ENCODE data around the gene AKT2.
"Not testable (repeated sequence)": the region's sequence is repeated elsewhere in the genome, so short reads cannot be mapped to it uniquely, and the experiment has no call there.

The AKT2 gene

DNA sequence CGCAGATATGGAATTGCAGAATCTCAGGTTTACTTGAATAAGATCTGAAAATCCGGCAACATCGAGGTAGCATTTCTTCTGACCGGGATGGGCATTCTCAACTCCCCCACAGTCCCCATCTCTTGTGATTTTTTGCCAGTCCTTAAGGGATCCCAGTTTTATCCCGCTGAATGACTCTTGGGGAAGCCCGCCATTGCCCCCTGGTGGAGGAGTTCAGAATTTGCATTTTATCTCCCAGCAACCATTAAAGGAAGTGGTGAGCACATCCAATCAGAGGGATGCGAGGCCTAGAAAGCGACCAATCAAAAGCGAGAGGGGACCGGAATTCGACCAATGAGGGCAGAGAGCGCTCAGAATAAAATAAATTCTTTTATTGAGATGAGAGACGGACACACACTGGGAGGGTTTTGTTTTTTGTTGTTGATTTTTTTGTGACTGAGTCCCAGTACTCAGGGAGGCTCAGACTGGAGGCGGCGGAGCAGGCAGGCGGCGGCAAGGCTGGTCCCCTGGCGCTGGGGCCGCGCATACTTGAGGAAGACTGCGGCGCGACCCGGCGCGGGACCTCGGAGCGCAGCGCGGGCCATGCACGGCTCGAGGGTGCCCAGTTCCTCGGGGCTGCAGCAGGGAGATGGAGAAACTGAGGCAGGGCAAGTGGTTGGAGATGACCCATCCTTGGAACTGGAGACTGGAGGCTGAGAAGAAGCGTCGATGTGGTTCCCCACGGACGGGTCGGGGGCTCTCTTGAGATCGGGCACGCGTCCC is 63.1 kb downstream of the AKT2 start:
- peak; percentile 27 to 57 for DNase-seq (ENCODE audit: low read depth in 1 of 2, low spot score in 1 of 2)

DNA sequence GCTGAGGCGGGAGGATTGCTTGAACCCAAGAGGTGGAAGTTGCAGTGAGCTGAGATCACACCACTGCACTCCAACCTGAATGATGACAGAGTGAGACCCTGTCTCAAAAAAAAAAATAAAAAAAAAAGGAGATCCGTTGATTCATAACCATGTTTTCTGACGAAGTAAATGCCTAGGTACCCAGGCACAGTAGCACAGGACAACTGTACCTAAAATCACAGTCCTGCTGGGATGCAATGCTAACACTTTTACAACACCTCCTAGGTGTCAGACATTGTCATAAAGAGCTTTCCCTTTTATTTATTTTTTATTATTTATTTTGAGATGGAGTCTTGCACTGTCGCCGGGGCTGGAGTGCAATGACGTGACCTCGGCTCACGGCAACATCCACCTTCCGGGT is 64.5 kb downstream of the AKT2 start:
- DNase-seq (ENCODE audit: low read depth in 1 of 2, low spot score in 1 of 2) = no peak

DNA sequence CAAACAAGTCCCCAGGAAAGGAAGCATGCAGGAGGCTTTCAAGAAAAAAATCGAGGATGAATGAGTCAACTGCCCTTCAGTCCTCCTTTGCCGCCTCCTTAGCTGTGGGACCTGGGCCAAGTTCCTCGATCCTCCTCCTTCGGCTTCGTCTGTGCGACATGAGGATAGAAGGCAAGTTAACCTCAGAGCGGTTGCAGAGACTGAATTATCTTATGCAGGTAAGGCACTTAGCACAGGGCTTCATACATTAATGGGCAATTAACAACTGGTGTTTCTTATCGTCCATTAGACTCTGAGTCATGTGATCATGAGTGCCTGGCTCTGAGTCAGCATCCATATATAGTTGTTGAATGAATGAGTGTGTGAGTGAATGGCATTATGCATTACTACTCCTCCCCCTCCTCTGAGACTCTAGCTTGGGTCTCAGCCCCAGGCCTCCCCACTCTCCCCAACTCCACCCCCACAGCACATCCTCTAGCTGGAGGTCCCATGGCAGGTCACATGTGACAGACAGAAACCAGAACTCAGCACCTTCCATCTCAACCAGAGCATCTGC is 65.3 kb downstream of the AKT2 start:
- no peak for DNase-seq (ENCODE audit: low read depth in 1 of 2, low spot score in 1 of 2)

DNA sequence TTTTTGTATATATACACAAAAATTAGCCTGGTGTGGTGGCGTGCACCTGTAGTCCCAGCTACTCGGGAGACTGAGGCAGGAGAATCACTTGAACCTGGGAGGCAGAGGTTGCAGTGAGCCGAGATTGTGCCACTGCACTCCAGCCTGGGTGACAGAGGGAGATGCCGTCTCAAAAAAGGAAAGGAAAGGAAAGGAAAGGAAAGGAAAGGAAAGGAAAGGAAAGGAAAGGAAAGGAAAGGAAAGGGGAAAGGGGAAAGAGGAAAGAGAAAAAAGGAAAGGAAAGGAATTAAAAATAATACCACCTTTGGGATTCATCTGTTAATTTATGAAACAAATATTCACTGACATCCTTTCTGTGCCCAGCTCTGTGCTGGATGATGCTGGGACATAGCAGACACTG is 66.1 kb downstream of the AKT2 start:
- not testable (repeated sequence) for DNase-seq (ENCODE audit: low read depth in 1 of 2, low spot score in 1 of 2)

DNA sequence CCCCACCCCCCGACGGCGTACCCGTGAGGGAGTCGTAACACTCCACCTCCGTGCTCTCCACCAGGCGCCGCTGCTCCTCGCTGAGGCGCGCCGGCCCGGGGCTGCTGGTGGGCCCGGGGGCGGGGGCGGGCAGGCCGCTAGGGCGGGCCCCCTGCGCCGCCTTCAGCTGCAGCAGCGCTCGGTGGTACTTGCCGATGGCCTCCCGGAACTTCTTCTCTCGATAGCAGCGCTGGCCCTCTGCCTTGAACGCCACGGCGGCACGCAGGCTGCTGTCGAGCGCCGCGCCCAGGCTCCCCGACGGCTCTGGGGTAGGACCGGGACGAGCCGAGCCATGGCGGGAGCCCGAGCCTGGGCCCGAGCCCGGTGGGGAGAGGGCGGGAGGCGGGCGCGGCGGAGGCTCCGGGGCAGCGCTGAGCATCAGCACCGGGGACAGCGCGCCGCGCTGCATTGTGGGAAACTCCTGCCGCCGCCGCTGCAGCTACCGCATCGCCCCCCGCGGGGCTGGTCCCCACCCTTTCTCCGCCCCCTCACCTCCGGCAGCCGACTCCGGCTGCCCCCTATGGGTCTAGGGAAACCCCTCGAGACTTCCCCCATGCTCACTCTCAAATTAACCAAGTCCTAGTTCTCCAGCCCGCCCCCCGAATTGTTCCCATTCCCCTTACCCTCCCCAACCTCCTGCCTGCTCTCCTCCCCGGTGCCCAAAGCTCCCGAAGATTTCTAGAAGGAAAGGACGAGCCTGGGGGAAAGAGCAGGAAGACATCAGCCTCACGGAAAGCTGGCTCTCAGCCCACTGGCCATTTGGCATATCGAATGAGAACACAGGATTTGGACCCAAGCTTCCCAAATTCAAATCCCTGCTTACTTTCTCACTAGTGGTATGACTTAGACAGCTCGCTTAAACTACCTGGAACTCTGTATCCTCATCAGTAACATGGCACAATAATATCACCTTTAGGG is 66.9 kb downstream of the AKT2 start, which contains the start of gene TTC9B:
TSS of gene TTC9B (minus strand) at position 451 of the 957 bp plus-strand sequence. CDS start at position 448, 3 bp downstream.
- peak in 1 of 2 donors; percentile 17 for DNase-seq (ENCODE audit: low read depth in 1 of 2, low spot score in 1 of 2)

DNA sequence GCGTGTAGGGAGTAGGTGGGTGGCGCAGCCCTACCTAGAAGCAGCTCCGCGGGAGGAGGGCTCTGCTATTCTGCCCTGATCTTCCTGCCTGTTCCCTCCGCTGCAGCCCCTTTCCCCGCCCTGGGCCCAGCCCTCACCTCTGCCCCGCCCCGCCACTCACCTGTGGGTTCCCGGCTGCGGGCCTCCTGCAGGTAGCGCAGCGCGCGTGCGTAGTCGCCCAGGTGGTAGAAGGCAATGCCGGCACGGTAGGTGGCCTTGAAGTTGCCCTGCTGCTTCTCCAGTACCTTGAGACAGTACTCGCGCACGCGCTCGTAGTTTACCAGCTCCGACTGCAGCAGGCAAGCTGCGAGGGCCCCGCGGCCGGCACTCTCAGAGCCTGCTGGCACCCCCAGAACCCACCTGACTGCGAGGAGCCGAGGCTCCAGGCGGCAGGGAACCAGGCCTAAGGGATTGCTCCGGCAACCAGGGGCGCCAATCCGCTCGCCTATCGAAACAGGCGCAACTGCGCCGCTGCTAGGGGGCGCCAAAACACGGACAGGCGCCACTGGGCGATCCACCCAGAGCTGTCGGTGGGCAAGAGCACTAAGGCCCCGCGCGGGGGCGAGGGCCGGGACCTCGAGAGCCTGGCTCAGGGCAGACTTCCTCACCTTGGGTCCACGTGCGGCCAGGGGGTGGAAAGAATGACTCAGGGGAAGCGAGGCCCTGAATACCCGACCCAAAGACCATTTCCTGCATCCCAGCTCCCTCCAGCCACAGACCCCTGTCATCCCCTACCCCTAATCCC is 67.9 kb downstream of the AKT2 start:
- no peak for DNase-seq (ENCODE audit: low read depth in 1 of 2, low spot score in 1 of 2)

DNA sequence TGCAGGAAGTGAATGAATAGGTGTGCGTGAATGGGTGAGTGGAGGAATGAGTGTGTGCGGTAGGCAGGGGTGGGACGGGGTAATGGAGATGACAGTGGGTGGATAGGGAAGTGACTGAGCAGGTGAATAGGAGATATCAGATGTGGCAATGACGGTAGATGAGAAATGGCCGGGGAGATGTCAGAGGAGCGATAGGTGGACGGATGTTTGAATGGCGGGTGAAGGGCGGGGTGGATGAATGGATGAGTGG is 68.4 kb downstream of the AKT2 start:
- DNase-seq (ENCODE audit: low read depth in 1 of 2, low spot score in 1 of 2) = no peak

DNA sequence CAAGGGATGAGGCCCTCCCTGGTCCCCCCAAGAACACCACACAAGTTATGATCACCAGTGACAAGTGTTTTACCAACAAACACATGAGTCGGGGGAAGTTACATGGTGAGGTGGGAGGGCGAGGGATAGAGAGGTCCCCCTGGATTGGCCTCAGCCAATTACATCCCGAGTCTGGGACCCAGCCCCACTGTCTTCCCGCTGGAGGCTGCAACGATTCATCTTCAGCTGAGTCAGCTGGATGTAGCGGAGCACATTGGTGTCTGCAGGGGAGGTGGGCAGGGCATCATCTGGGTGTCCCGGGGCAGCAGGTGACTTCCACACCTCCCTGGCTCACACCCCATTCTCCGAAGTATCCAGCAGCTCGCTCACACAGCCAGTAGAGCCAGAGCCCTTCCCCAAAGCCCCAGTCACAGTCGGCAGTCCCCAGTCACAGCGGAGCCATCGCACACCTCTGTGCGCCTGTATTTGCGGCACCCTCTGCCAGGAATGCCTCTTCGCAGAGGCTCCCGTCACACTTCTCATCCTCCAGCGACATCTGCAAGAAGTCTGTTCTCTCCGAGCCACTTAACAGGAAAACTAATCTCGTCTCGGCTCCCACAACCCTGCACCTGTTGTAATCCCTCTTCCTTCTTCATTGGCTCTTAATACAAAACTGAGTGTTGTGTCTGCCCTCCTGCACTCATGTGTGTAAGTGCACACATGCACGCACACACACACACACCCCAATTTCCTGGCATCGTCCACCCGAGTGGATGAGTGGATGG is 69.0 kb downstream of the AKT2 start:
- DNase-seq (ENCODE audit: low read depth in 1 of 2, low spot score in 1 of 2) = no peak

DNA sequence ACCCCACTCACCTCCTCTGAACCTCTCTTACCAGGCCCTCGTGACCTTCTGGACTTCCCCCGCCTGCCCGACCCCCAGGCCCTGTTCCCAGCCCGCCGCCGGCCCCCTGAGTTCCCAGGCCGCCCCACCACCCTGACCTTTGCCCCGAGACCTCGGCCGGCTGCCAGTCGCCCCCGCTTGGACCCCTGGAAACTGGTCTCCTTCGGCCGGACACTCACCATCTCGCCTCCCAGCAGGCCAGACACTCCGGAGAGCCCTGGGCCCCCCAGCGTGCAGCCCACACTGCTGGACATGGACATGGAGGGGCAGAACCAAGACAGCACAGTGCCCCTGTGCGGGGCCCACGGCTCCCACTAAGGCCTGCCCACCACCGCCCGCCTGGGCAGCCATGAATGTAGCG is 70.2 kb downstream of the AKT2 start:
- DNase-seq (ENCODE audit: low read depth in 1 of 2, low spot score in 1 of 2) = no peak

DNA sequence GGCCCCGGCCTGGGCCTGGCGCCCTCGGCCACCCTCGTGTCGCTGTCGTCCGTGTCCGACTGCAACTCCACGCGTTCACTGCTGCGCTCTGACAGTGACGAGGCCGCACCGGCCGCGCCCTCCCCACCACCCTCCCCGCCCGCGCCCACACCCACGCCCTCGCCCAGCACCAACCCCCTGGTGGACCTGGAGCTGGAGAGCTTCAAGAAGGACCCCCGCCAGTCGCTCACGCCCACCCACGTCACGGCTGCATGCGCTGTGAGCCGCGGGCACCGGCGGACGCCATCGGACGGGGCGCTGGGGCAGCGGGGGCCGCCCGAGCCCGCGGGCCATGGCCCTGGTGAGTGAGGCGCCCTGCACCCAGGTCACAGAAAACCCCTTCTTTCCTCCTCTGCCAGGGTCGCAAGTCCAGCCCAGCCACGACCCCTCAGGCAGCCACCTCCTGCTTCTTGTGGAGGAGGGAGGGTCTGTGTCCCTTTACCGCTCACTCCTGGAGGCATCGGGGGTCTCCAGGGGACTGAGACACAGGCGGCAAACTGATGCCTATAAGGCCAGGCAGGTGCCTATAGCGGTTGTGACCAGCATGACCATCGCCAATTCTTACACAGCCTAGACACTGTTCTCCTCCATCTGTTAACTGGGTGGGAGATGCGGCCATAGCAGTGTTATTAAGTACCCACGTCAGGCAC is 71.1 kb downstream of the AKT2 start:
- DNase-seq (ENCODE audit: low read depth in 1 of 2, low spot score in 1 of 2) = no peak

DNA sequence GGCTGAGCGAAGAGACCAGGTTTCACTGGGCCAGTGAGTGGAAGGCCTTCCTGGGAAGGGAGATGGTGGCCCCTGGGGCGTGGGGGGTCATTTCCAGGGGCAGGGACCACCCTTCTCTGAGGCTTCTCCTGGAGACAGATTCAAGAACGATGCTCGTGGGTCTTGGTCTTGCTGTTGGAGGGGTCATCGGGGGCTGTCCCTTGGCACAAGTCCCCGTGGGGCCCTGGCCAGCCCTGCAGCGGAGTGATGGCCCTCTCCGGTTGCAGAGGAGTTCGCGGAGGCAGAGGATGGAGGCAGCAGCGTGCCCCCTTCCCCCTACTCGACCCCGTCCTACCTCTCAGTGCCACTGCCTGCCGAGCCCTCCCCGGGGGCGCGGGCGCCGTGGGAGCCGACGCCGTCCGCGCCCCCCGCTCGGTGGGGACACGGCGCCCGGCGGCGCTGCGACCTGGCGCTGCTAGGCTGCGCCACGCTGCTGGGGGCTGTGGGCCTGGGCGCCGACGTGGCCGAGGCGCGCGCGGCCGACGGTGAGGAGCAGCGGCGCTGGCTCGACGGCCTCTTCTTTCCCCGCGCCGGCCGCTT is 71.8 kb downstream of the AKT2 start:
- no peak for DNase-seq (ENCODE audit: low read depth in 1 of 2, low spot score in 1 of 2)

DNA sequence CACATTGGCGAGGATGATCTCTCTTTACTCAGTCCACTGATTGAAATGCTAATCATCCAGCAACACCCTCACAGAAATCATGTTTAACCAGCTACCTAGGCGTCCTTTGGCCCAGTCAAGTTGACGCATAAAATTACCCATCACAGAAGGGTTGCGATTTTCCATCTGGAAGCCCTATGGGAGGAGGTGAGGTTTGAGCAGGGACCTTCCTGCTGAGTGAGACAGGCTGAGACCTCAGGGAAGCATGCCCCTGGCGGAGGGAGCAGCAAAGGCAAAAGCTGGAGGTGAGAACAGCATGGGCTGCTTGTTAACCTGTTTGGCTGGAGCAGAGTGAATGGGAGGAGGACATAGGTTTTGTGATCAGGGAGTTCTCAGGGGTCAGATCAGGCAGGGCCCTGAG is 74.3 kb downstream of the AKT2 start:
- no peak for DNase-seq (ENCODE audit: low read depth in 1 of 2, low spot score in 1 of 2)

DNA sequence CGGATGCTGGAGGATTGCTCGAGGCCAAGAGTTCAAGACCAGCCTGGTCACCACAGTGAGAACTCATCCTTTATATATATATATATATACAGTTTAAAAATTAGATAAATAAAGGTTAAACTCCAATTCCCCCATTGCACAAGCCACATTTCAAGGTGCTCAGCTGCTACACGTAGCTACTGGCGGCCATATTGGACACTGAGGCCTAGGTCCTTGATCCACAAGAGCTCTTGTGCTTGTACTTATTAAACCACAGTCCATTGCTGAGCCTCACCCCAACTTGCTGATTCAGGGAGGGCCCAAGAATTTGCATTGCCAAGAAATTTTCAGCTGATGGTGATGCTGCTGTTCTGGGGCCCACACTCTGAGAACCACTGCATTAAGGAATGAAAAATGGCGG is 76.5 kb downstream of the AKT2 start:
- no peak for DNase-seq (ENCODE audit: low read depth in 1 of 2, low spot score in 1 of 2)

DNA sequence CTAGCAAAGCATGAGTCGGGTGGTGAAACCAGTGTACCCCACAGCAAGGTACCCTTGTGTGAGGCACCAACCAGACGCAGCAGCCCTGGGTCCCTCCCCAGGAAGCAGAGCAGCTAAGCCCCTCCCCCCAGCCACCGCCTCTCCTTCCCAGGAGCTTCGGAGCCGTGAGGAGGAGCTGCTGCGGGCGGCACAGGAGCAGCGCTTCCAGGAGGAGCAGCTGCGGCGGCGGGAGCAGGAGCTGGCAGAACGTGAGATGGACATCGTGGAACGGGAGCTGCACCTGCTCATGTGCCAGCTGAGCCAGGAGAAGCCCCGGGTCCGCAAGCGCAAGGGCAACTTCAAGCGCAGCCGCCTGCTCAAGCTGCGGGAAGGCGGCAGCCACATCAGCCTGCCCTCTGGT is 79.4 kb downstream of the AKT2 start:
- DNase-seq (ENCODE audit: low read depth in 1 of 2, low spot score in 1 of 2) = no peak

DNA sequence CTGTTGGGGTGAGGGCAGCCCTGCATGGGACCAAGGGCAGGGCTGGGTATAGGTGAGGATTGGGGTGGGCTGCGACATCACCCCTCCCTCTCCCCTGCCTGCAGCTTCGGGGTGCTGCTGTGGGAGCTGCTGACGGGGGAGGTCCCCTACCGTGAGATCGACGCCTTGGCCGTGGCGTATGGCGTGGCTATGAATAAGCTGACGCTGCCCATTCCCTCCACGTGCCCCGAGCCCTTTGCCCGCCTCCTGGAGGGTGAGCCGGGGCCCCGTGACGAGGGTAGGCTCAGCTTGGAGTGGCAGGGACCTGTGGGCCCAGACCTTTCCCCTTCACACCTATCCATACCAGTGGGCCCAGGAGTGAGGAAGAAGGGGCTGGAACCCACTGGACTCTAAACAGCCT is 80.8 kb downstream of the AKT2 start:
- no peak for DNase-seq (ENCODE audit: low read depth in 1 of 2, low spot score in 1 of 2)

DNA sequence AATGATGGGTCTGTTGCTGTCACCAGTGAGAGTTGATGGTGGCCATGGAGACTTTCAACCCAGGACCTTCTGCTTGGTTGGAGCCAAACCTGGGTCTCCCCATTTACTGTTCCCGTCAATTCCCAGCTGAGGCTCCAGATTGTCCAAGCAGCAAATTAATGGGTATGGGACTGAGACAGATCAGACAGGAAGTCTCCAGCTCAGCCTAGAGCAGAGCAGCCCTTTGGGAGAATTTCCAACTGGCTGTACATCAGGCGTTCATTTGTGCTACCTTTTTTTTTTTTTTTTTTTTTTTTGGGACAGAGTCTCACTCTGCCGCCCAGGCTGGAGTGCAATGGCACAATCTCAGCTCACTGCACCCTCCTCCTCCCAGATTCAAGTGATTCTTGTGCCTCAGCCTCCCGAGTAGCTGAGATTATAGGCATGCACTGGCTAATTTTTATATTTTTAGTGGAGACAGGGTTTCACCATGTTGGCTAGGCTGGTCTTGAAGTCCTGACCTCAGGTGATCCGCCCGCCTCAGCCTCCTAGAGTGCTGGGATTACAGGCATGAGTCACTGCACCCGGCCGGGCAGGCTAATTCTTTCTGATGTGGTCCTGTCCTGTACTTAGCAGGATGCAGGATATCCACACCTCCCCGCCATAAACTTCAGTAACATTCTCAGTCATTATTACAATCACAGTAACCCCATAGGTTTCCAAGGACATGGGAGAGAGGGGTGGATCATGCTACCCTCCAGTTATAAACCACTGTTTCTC is 84.6 kb downstream of the AKT2 start:
- DNase-seq (ENCODE audit: low read depth in 1 of 2, low spot score in 1 of 2) = no peak

DNA sequence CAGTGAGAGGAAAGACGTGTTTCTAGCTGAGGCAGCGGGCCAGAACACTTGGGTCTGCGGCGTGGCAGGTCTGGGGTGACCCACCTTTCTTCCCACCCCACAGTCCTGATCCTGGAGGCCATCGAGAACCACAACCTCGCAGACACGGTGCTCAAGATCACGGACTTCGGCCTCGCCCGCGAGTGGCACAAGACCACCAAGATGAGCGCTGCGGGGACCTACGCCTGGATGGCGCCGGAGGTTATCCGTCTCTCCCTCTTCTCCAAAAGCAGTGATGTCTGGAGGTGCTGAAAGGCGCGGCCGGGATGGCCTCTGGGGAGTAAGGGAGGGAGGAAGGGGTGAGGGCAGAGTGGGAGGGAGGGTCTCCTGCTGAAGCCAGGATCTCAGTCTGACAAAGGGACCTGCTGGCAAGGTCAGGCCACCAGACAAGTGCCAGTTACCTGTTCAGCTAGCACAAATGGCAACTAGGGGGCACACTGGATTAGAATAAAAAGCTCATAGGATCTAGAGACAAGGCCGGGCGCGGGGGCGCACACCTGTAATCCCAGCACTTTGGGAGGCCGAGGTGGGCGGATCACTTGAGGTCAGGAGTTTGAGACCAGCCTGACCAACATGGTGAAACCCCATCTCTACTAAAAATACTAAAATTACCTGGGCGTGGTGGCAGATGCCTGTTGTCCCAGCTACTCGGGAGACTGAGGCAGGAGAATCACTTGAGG is 86.7 kb downstream of the AKT2 start:
- DNase-seq (ENCODE audit: low read depth in 1 of 2, low spot score in 1 of 2) = no peak

DNA sequence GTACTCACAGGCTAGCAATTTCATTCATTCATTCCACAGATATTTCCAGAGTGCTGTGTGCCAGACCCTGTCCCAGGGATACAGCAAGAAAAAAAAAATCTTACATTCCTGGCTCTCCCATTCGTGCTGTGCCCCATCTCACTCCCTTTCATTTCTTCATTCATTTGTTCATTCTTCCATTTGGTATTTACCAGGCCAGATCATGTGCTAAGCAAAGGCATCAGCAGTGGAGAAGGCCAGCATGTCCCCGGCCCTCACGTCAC is 91.6 kb downstream of the AKT2 start:
- no peak for DNase-seq (ENCODE audit: low read depth in 1 of 2, low spot score in 1 of 2)

Measured in activated T-helper 1 cell treated with anti-CD3 and anti-CD28 coated beads, Interleukin-2, amount 50 U/mL, for 16 hours (primary cell).